OCI-LY1 (cell line): ENCODE data around the gene MARCHF6.

Experiments
- H2AFZ ChIP-seq: fragments of 200-600 bp; sonication (generic), shearing (Covaris generic); 2 replicates; pipeline ENCODE4 v1.6.0; 2014; ENCODE audit warnings: antibody characterized with exemption, mild to moderate bottlenecking, low read length
- H3F3A ChIP-seq: fragments of 200-600 bp; sonication (generic), shearing (Covaris generic); 2 replicates; pipeline ENCODE4 v1.6.0; 2014; ENCODE audit warnings: mild to moderate bottlenecking, antibody characterized with exemption, low read length, moderate library complexity; ENCODE audit not compliant: insufficient read depth
- H3K27ac ChIP-seq: fragments of 200-600 bp; sonication (generic); 2 replicates; pipeline ENCODE4 v1.5.1; 2014; ENCODE audit warnings: low read length, mixed run types, mild to moderate bottlenecking, low read depth; ENCODE audit not compliant: poor library complexity, severe bottlenecking
- H3K27me3 ChIP-seq: fragments of 200-600 bp; sonication (generic); 2 replicates; pipeline ENCODE4 v1.6.0; 2014; ENCODE audit warnings: antibody characterized with exemption, mild to moderate bottlenecking, low read length, moderate library complexity; ENCODE audit not compliant: insufficient read depth
- H3K36me3 ChIP-seq: fragments of 200-600 bp; sonication (generic); 2 replicates; pipeline ENCODE4 v1.6.1; 2014; ENCODE audit warnings: mild to moderate bottlenecking, antibody characterized with exemption, low read length, moderate library complexity, mixed read lengths; ENCODE audit not compliant: insufficient read depth
- H3K4me1 ChIP-seq: fragments of 200-600 bp; sonication (generic); 2 replicates; pipeline ENCODE4 v1.5.1; 2014; ENCODE audit warnings: mild to moderate bottlenecking, low read length, moderate library complexity; ENCODE audit not compliant: insufficient read depth, severe bottlenecking
- H3K4me2 ChIP-seq: fragments of 200-600 bp; sonication (generic), shearing (Covaris generic); 2 replicates; pipeline ENCODE4 v1.6.1; 2014; ENCODE audit warnings: low read length
- H3K4me3 ChIP-seq: fragments of 200-600 bp; sonication (generic); 2 replicates; pipeline ENCODE4 v1.5.1; 2014; ENCODE audit warnings: low read length, low read depth, mild to moderate bottlenecking, mixed read lengths; ENCODE audit not compliant: poor library complexity, severe bottlenecking
- H3K79me2 ChIP-seq: fragments of 200-600 bp; shearing (Covaris generic); 2 replicates; pipeline ENCODE4 v1.6.1; 2016; ENCODE audit warnings: mixed run types, low read length, mixed read lengths; ENCODE audit not compliant: insufficient read depth
- H3K9ac ChIP-seq: fragments of 200-600 bp; sonication (generic), shearing (Covaris generic); 2 replicates; pipeline ENCODE4 v1.6.1; 2014; ENCODE audit warnings: mild to moderate bottlenecking, low read length, mixed read lengths
- H3K9me2 ChIP-seq: fragments of 200-600 bp; sonication (generic), shearing (Covaris generic); 2 replicates; pipeline ENCODE4 v1.6.1; 2014; ENCODE audit warnings: low read depth, mild to moderate bottlenecking, low read length, mixed read lengths
- H3K9me3 ChIP-seq: fragments of 200-600 bp; shearing (Covaris generic); 2 replicates; pipeline ENCODE4 v1.6.1; 2014; ENCODE audit warnings: low read length, mixed read lengths
- H4K20me1 ChIP-seq: fragments of 200-600 bp; sonication (generic), shearing (Covaris generic); 2 replicates; pipeline ENCODE4 v1.6.0; 2016; ENCODE audit warnings: mild to moderate bottlenecking, low read length; ENCODE audit not compliant: insufficient read depth
- EZH2 ChIP-seq: fragments of 200-600 bp; sonication (generic), shearing (Covaris generic); IDR thresholded peaks from 2 replicates; pipeline ENCODE4 v1.8.0; 2017; ENCODE audit warnings: borderline replicate concordance, mixed run types, mild to moderate bottlenecking, antibody characterized with exemption, low read length, moderate library complexity, mixed read lengths
- TF ChIP-seq, protein P1 (sequence below): fragments of 200-600 bp; sonication (generic), shearing (Covaris generic); IDR thresholded peaks from 2 replicates; pipeline ENCODE4 v1.5.1; 2017; ENCODE audit warnings: mild to moderate bottlenecking, antibody characterized with exemption, low read length, moderate library complexity, mixed read lengths

The MARCHF6 gene

GRCh38 chr5:10306114-10306513 lies 47.4 kb upstream of the MARCHF6 start:
- TF ChIP-seq, protein P1, sequence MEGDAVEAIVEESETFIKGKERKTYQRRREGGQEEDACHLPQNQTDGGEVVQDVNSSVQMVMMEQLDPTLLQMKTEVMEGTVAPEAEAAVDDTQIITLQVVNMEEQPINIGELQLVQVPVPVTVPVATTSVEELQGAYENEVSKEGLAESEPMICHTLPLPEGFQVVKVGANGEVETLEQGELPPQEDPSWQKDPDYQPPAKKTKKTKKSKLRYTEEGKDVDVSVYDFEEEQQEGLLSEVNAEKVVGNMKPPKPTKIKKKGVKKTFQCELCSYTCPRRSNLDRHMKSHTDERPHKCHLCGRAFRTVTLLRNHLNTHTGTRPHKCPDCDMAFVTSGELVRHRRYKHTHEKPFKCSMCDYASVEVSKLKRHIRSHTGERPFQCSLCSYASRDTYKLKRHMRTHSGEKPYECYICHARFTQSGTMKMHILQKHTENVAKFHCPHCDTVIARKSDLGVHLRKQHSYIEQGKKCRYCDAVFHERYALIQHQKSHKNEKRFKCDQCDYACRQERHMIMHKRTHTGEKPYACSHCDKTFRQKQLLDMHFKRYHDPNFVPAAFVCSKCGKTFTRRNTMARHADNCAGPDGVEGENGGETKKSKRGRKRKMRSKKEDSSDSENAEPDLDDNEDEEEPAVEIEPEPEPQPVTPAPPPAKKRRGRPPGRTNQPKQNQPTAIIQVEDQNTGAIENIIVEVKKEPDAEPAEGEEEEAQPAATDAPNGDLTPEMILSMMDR = no peak
- no peak for TF ChIP-seq EZH2
- H3K79me2 ChIP-seq = no peaks in the 10 kb centered on the region
- H3K4me3 ChIP-seq = no peak overlapping the region
- no peak overlapping the region for H3K4me2 ChIP-seq
- no peaks in the 10 kb centered on the region for H3K36me3 ChIP-seq
- no peaks in the 10 kb centered on the region for H3K9me2 ChIP-seq
- H3K27me3 ChIP-seq = peaks cover 5% of the 10 kb centered on the region; the same call in 1 of the 2 replicates
- no peaks in the 10 kb centered on the region for H3K9me3 ChIP-seq
- peaks cover 7% of the 10 kb centered on the region for H3K4me1 ChIP-seq
- H3F3A ChIP-seq = no peaks in the 10 kb centered on the region
- H4K20me1 ChIP-seq = no peaks in the 10 kb centered on the region
- H2AFZ ChIP-seq = no peak overlapping the region
- no peak overlapping the region for H3K27ac ChIP-seq
- H3K9ac ChIP-seq = no peak overlapping the region

DNA sequence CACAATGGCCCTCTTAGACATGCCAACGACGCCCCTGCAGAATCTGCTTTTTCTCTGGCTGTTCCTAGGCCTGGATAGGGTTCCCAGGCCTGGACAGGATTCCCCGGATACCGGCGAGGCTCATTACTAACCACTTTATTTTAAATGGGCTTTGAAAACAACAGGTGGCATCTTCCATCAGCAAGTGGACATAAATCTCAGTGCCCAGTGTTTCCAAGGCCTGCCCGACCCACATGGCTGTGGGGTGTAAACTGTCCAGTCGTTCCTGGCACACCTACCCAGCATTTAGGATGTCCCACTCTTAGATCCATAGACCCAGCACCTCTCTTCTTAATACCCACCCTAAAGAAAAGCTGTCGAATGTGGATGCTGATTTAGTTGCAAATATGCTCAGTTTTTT lies 46.7 kb upstream of the MARCHF6 start:
- Histone ChIP-seq H3K27ac (no peak overlapping the region), H3K36me3 (no peaks in the 10 kb centered on the region), H2AFZ (no peak overlapping the region), H3K79me2 (no peaks in the 10 kb centered on the region), H3K4me1 (peaks cover 7% of the 10 kb centered on the region), H3F3A (no peaks in the 10 kb centered on the region), H4K20me1 (no peaks in the 10 kb centered on the region), H3K27me3 (peaks cover 5% of the 10 kb centered on the region; the same call in 1 of the 2 replicates), H3K4me2 (no peak overlapping the region), H3K9me3 (no peaks in the 10 kb centered on the region), H3K9ac (no peak overlapping the region), H3K9me2 (no peaks in the 10 kb centered on the region), H3K4me3 (no peak overlapping the region)
- TF ChIP-seq EZH2 = no peak
- TF ChIP-seq, protein P1 = no peak

GRCh38 chr5:10307206-10308148 lies 46.0 kb upstream of the MARCHF6 start, which contains the start of gene CMBL:
Gene CMBL, minus strand, starts transcription at chr5:10307902. Its CDS starts 17,140 bp downstream, at chr5:10290762.
- peak within 1 kb of the TSS; percentile 25; the same call in 1 of the 2 replicates for H3K9ac ChIP-seq
- peak within 1 kb of the TSS; percentile 56 for H3K4me3 ChIP-seq
- H3K9me2 ChIP-seq = no peaks in the 10 kb centered on the region
- H3K4me2 ChIP-seq = peak within 1 kb of the TSS; percentile 72
- H3K36me3 ChIP-seq = no peaks in the 10 kb centered on the region
- H3K9me3 ChIP-seq = no peaks in the 10 kb centered on the region
- H3K27ac ChIP-seq = no peak within 1 kb of the TSS
- TF ChIP-seq, protein P1 = no peak
- no peak for TF ChIP-seq EZH2
- no peaks in the 10 kb centered on the region for H3F3A ChIP-seq
- peaks cover 7% of the 10 kb centered on the region for H3K4me1 ChIP-seq
- no peak within 1 kb of the TSS for H2AFZ ChIP-seq
- H3K79me2 ChIP-seq = no peaks in the 10 kb centered on the region
- no peaks in the 10 kb centered on the region for H4K20me1 ChIP-seq
- H3K27me3 ChIP-seq = peaks cover 5% of the 10 kb centered on the region; the same call in 1 of the 2 replicates
